HepG2 (cell line): Measurements from ENCODE around the gene MEIS3. TPM values are rescaled to one million over a fixed set of nuclear protein-coding genes. Genes with fewer than 3 reads are reported as not detected.
A peak's percentile ranks its signal among the peaks of the same experiment; 100 is the strongest.

Experiments
- ARNTL ChIP-seq: sonication (generic); formaldehyde crosslinking; IDR thresholded peaks from 2 replicates; pipeline ENCODE4 v1.4.0; 2020; ENCODE audit warnings: mild to moderate bottlenecking, missing genetic modification reagents
- HOXA3 ChIP-seq: sonication (generic); formaldehyde crosslinking; IDR thresholded peaks from 2 replicates; pipeline ENCODE4 v1.5.0; 2020; ENCODE audit warnings: missing genetic modification reagents
- KLF6 ChIP-seq: IDR thresholded peaks from 2 replicates; pipeline ENCODE4 v1.8.0; 2016; ENCODE audit warnings: missing biosample characterization, missing genetic modification reagents
- MEIS1 ChIP-seq: sonication (generic); formaldehyde crosslinking; IDR thresholded peaks from 2 replicates; pipeline ENCODE4 v1.9.0; 2021; ENCODE audit warnings: mild to moderate bottlenecking, missing genetic modification reagents, moderate library complexity, borderline replicate concordance
- SETDB1 ChIP-seq: sonication (generic); formaldehyde crosslinking; IDR thresholded peaks from 2 replicates; pipeline ENCODE4 v1.5.1; 2020; ENCODE audit warnings: missing genetic modification reagents, mild to moderate bottlenecking, borderline replicate concordance
- SNAPC2 ChIP-seq: sonication (generic); formaldehyde crosslinking; IDR thresholded peaks from 2 replicates; pipeline ENCODE4 v1.8.1; 2022; ENCODE audit warnings: mild to moderate bottlenecking, missing genetic modification reagents
- SP1 ChIP-seq, 2 experiments: fragments of 450-650 bp in 1 of 2; sonication (generic) in 1 of 2; formaldehyde crosslinking in 1 of 2; IDR thresholded peaks; 2 replicates each; pipeline versions ENCODE4 v1.4.0 to v1.6.1; 2016 to 2020; ENCODE audit warnings: missing genetic modification reagents in 1 of 2
- SP4 ChIP-seq: sonication (generic); formaldehyde crosslinking; IDR thresholded peaks from 2 replicates; pipeline ENCODE4 v1.8.1; 2023; ENCODE audit warnings: mild to moderate bottlenecking, missing genetic modification reagents
- STAG1 ChIP-seq: sonication (generic); formaldehyde crosslinking; IDR thresholded peaks from 2 replicates; pipeline ENCODE4 v1.4.0; 2020; ENCODE audit warnings: missing genetic modification reagents
- STAT6 ChIP-seq: sonication (generic); formaldehyde crosslinking; IDR thresholded peaks from 2 replicates; pipeline ENCODE4 v1.4.0; 2020; ENCODE audit warnings: missing genetic modification reagents, mild to moderate bottlenecking, borderline replicate concordance
- TFAP4 ChIP-seq: sonication (generic); IDR thresholded peaks from 2 replicates; pipeline ENCODE4 v1.6.1; 2016; ENCODE audit warnings: low read depth, borderline replicate concordance
- ZNF33B ChIP-seq: sonication (generic); formaldehyde crosslinking; IDR thresholded peaks from 2 replicates; pipeline ENCODE4 v1.5.1; 2020; ENCODE audit warnings: mild to moderate bottlenecking, missing genetic modification reagents
- ZNF367 ChIP-seq: sonication (generic); formaldehyde crosslinking; IDR thresholded peaks from 2 replicates; pipeline ENCODE4 v1.4.0; 2020; ENCODE audit warnings: missing genetic modification reagents, borderline replicate concordance
- ZNF780A ChIP-seq: sonication (generic); formaldehyde crosslinking; IDR thresholded peaks from 2 replicates; pipeline ENCODE4 v1.8.0; 2022; ENCODE audit warnings: mild to moderate bottlenecking, missing genetic modification reagents, moderate library complexity
- ZSCAN20 ChIP-seq: sonication (generic); formaldehyde crosslinking; IDR thresholded peaks from 2 replicates; pipeline ENCODE4 v1.4.0; 2020; ENCODE audit warnings: missing genetic modification reagents, mild to moderate bottlenecking, borderline replicate concordance
- polyA plus RNA-seq, 8 experiments: library from polyadenylated mRNA; depleted of rRNA in 3 of 8; stranded (reverse) in 7 of 8; unstranded in 1 of 8; fragments of >200 nt; fragmentation: Illumina TruSeq in 4 of 8; extraction: Trizol in 4 of 8; gene quantifications; 2 replicates each; pipeline versions ENCODE4 v1.2.1 to v1.2.3, GENCODE V29; 2011 to 2016; ENCODE audit warnings: low read depth in 4 of 8, missing spikeins in 1 of 8, mixed read lengths in 1 of 8; ENCODE audit not compliant: insufficient read depth in 1 of 8
- total RNA-seq, 5 experiments: library from RNA; depleted of rRNA; stranded (reverse); fragments of >200 nt; fragmentation: Illumina TruSeq; extraction: Trizol; gene quantifications; 2 replicates each; pipeline ENCODE4 v1.2.3, GENCODE V29; 2016; ENCODE audit warnings: low read depth in 1 of 5
- TF ChIP-seq, protein P1 (sequence below): sonication (generic); formaldehyde crosslinking; IDR thresholded peaks from 2 replicates; pipeline ENCODE4 v1.8.1; 2022; ENCODE audit warnings: mild to moderate bottlenecking, missing genetic modification reagents
- TF ChIP-seq, protein P2 (sequence below): IDR thresholded peaks from 2 replicates; pipeline ENCODE4 v1.6.1; 2016; ENCODE audit warnings: mild to moderate bottlenecking

Gene MEIS3
- total and polyA plus RNA-seq, 2 of the 13 experiments (the other 11 are each of a cell fraction or from before 2014, with no cell fraction given): 0.09 to 0.70 TPM

GRCh38 chr19:47447470-47448359 lies 28.4 kb upstream of the MEIS3 start (continued):
- TF ChIP-seq STAT6 (CRISPR knock-in tag): no peak
- TF ChIP-seq ZNF780A (CRISPR knock-in tag): no peak
- no peak for TF ChIP-seq STAG1
- TF ChIP-seq ZNF367 (CRISPR knock-in tag): no peak
- TF ChIP-seq, protein P1, sequence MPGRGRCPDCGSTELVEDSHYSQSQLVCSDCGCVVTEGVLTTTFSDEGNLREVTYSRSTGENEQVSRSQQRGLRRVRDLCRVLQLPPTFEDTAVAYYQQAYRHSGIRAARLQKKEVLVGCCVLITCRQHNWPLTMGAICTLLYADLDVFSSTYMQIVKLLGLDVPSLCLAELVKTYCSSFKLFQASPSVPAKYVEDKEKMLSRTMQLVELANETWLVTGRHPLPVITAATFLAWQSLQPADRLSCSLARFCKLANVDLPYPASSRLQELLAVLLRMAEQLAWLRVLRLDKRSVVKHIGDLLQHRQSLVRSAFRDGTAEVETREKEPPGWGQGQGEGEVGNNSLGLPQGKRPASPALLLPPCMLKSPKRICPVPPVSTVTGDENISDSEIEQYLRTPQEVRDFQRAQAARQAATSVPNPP (CRISPR knock-in tag): no peak
- TF ChIP-seq ARNTL: no peak
- TF ChIP-seq ZNF33B (CRISPR knock-in tag): no peak
- TF ChIP-seq, protein P2, sequence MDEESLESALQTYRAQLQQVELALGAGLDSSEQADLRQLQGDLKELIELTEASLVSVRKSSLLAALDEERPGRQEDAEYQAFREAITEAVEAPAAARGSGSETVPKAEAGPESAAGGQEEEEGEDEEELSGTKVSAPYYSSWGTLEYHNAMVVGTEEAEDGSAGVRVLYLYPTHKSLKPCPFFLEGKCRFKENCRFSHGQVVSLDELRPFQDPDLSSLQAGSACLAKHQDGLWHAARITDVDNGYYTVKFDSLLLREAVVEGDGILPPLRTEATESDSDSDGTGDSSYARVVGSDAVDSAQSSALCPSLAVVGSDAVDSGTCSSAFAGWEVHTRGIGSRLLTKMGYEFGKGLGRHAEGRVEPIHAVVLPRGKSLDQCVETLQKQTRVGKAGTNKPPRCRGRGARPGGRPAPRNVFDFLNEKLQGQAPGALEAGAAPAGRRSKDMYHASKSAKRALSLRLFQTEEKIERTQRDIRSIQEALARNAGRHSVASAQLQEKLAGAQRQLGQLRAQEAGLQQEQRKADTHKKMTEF (CRISPR knock-in tag): no peak
- peak; percentile 54; the same call in 1 of the 2 replicates for TF ChIP-seq HOXA3
- no peak for TF ChIP-seq KLF6
- TF ChIP-seq TFAP4: peak; percentile 38; the same call in 1 of the 2 replicates
- TF ChIP-seq ZSCAN20 (CRISPR knock-in tag): no peak
- TF ChIP-seq SP4 (CRISPR knock-in tag): 0 out of 2 replicates have a peak, but pooled peaks have one; percentile 23
- no peak for TF ChIP-seq SNAPC2 (CRISPR knock-in tag)
- TF ChIP-seq SP1 (IDR thresholded peaks at IDR 0.05): no peak
- TF ChIP-seq SP1 (CRISPR knock-in tag; IDR thresholded peaks at IDR 0.05): 0 out of 2 replicates have a peak, but pooled peaks have one; percentile 16
- TF ChIP-seq MEIS1 (CRISPR knock-in tag): no peak
- no peak for TF ChIP-seq SETDB1 (CRISPR knock-in tag)
